Erythroblast (primary cell): Measurements from ENCODE around the gene MUC2.

Experiments
- DNase-seq, 2 experiments: peaks; one replicate each; lab custom pipeline; 2025; lab: John Stamatoyannopoulos, UW
- GATA1 ChIP-seq: IDR thresholded peaks from 2 replicates; pipeline ENCODE4 v1.6.1; 2011; ENCODE audit warnings: low read depth, mild to moderate bottlenecking, control low read depth, low read length, moderate library complexity
- POLR2A ChIP-seq: IDR thresholded peaks from 2 replicates; pipeline ENCODE4 v1.6.1; 2011; ENCODE audit warnings: mild to moderate bottlenecking, low read length

The MUC2 gene

GRCh38 chr11:1051356-1052132 is 23.1 kb upstream of the MUC2 start:
- no peak for TF ChIP-seq GATA1
- TF ChIP-seq POLR2A: no peak
- no peak for DNase-seq

DNA sequence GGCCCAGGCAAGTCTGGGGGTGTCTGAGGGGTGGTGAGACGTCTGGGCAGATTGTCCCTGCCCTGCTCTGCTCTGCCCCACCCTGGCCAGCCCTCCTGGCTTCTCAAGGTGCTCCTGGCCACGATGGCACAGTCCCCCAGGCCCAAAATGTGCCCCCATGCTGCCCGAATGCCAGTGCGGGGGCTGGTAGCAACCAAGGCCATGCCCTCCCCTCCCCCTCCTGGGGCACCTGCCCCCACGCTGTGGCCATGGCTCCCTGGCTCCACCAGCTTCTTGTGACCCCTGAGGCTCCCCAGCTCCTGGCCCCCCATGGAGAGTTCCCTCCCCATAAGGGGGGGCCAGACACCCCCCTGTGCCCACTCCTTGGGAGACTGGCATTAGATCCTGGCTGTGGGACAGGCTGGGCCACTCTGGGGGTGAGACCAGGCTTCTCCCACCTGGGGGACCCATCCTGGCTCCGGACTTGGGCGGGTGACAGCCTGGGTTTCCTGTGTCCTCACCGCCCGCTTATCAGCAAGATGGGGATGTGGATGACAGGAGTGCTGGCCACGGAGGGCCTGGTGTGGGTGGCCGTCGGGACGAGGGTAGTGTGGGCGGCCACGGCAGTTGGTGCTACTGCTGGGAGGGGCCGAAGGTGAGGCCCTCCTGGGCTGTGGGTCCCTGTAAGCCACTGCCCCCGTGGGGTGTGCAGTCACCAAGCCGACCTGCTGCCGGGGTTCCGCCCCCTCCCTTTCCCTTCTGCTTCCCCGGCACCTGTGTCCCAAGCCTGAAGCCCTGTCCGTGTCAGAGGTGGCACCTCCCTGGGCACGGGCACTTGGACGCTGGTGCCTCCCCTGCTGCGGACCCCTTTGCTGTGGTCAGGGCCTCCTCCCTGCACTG is 22.3 kb upstream of the MUC2 start:
- TF ChIP-seq POLR2A (no peak), GATA1 (no peak)
- no peak for DNase-seq

- TF ChIP-seq GATA1: no peak
- TF ChIP-seq POLR2A: no peak
- no peak for DNase-seq
Observed at GRCh38 chr11:1053121-1053901, 21.4 kb upstream of the MUC2 start.

- no peak for TF ChIP-seq GATA1
- DNase-seq: no peak
Observed at GRCh38 chr11:1054143-1055108, 20.2 kb upstream of the MUC2 start.

DNA sequence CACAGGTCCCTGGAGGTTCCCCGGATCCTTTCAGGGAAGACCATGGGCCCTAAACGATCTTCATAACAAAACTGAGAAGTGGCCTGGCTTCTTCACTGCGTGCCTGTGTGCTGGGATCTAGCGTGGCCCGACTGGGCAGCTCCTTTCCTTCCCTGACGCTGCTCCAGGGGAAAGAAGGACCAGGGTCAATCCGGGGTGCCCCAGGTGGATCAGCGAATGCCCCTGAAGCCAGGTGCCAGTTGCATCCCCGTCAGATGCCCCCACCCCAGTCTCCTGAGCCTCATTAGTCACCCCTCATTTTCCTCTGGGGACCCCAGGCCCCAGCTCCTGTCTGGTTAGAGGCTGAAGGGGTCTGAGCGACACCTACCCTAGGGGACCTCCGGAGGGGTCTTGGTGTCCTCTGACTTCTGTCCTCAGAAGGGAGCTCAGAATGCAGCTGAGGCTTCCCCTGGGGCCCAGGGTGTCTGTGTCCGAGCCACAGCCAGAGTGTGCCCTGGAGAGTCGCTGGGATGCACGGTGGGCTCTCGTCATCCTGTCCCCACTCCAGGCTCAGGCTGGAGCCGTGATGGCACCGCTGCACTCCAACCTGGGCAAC is 19.5 kb upstream of the MUC2 start:
- DNase-seq: no peak
- no peak for TF ChIP-seq POLR2A
- no peak for TF ChIP-seq GATA1

DNA sequence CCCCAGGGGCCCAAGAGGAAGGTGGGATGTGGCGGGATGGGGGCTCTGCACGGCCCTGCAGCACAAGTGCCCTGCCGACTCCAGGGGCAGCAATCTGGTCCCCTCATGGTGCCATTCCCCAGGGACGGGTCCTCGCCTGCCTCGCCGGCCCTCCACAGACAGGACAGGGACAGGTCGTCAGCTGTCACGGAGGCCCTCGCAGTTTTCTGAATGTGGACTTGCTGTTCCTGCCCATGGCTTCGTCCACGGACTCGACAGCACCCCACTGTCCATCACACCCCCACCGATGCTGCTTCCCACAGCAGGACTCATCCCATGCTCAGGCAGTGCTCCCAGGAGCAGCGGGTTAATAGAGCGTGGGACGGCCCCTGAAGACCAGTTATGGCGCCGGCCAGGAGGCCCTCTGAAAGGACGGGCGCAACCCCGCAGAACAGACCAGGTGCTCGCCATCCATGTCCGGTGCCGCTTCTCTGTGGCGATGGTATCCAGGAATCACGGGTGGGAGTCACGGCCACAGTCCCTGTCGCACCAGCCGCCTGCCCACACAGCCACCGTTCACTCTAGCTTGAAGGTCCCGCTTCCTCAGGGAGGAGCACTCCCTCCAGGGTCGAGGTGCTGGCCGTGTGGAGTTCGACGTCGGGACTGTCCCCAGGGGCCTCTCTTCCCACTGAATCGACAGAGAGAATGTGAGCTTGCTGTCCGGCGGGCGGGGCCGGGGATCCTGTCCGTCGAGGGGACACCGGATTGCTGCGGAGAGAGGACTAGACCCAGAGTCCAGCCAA is 18.5 kb upstream of the MUC2 start:
- TF ChIP-seq POLR2A (no peak), GATA1 (no peak)
- no peak for DNase-seq

DNA sequence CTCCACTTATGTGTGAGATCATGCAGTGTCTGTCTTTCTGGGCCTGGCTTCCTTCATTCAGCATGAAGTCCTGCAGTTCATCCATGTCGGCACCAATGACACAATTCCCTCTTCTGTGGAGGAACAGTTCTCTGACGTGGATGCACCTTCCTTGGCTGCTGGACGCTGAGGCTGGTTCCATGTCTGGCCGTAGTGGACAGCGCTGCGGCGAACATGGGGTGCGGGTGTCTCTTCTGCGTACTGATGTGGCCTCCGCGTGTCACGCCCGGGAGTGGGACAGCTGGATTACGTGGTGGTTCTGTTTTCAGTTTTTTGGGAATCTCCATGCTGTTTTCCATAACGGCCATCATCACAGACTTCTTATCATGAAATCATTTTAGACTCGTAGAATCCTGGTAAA is 16.9 kb upstream of the MUC2 start:
- TF ChIP-seq POLR2A (no peak), GATA1 (no peak)
- no peak for DNase-seq

GRCh38 chr11:1059759-1060158 is 14.9 kb upstream of the MUC2 start:
- DNase-seq: no peak
- TF ChIP-seq GATA1 (no peak), POLR2A (no peak)

DNA sequence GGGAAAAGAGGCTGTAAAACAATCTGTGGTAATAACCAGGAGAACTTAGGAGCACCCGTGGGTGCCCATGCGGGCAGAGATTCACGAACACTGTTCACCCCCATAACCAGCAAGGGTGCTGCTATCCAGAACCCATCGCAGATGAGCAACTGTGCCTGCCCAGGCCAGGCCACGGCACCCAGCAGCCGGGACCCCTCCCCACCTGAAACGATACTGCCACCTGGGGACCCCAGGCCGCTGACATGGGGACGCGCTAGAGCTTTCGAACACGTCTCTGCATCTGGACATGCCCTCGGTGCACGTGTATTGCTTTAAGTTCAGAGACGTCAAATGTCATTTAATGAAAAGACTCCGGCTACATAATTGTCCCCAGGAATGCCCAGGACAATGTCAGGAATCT is 14.3 kb upstream of the MUC2 start:
- TF ChIP-seq GATA1 (no peak), POLR2A (no peak)

GRCh38 chr11:1060852-1061616 is 13.6 kb upstream of the MUC2 start:
- no peak for TF ChIP-seq GATA1
- TF ChIP-seq POLR2A: no peak
- DNase-seq: no peak

More for the DNA sequence above, 14.3 kb upstream of the MUC2 start:
- no peak for DNase-seq
